Measurements from ENCODE around the gene BSN. TPM values are rescaled to one million over a fixed set of nuclear protein-coding genes. Genes with fewer than 3 reads are reported as not detected.

The BSN gene
- total and polyA plus RNA-seq, 2 donors = 0.39 to 0.48 TPM

DNA sequence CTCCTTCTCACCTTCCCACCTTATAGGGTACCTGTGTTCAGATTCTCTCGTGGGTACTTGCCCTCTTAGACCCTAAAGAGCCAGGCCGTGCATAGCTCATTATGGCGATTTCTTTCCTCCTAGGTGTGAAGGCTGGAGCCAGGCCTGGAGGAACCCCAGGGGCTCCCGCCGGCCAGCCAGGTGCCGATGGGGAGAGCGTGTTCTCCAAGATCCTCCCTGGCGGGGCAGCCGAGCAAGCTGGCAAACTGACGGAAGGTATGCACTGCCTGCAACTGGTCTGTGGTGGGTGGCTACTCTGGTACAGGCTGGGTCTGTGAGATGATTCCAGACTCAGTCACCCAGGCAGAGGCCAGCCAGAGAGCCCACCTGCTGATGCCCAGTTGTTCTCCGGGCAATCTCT is 110.0 kb downstream of the BSN start:
- 83% methylated on average over 11 of the region's 11 CpGs for WGBS
- no peaks in the 10 kb centered on the region for H3K4me1 ChIP-seq (ENCODE audit: insufficient read depth)
- no peak overlapping the region for H3K4me3 ChIP-seq (ENCODE audit: low read depth, low read length)
- no peak overlapping the region for H3K27ac ChIP-seq (ENCODE audit: low read depth)
- no peaks in the 10 kb centered on the region for H3K36me3 ChIP-seq (ENCODE audit: insufficient read depth)
- DNase-seq (ENCODE audit: extremely low spot score) = no peak

DNA sequence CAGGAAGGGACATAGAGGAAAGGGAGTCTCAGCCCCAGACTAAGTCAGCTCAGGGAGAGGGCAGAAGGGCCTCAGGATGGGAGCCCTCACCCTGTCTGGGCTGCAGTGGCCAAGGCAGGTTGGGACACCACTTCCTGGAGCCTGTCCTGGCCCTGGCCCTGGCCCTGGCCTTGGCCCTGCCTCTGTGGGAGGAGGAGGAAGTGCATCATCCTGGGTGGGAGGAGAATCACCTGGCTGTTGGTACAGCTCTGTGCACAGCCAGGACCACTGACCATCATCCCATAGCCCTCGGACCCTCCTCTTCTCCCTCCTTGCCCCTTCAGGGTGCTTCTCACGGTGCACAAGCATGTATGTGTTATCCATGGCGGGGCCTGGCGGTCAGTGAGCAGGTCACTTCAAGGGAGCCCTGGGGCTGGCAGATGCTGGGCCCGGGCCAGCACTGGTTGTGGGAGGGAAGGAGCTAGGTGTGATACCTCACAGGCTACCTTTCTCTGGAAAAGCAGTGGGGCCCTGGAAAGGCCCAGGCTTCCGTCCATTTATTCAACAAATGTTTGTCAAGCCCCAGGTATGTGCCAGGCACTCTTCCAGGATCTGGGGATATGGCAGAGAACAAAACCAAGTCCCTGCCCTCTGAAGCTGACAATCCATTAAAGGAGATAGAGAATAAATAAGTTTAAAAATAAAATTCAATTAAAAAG is 111.7 kb downstream of the BSN start:
- Histone ChIP-seq H3K4me3 (ENCODE audit: low read depth, low read length) (no peak overlapping the region), H3K27ac (ENCODE audit: low read depth) (no peak overlapping the region), H3K4me1 (ENCODE audit: insufficient read depth) (no peaks in the 10 kb centered on the region), H3K36me3 (ENCODE audit: insufficient read depth) (no peaks in the 10 kb centered on the region)
- no peak for DNase-seq (ENCODE audit: extremely low spot score)
- WGBS = 81% methylated on average over 6 of the region's 6 CpGs

DNA sequence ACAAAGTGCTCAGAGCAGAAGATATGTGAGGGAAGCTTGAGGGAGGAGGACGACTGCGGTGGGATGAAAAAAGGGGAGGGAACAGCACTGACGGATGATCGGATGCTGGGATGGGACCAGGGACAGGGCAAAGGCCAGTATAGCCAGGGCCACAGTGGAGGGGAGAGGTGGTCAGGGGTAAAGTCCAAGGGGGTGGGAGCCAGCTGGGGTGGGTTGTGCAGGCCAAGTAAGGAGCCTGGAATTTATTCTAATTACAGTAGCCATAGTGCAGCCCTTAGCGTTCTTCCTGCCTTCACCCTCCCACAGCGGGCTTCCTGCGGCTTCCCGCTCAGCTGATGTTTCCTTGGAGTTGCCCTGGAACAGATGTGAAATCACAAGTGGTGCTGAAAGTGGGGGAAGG is 112.3 kb downstream of the BSN start:
- WGBS = 24% methylated on average over 8 of the region's 8 CpGs
- H3K4me3 ChIP-seq (ENCODE audit: low read depth, low read length) = no peak overlapping the region
- no peaks in the 10 kb centered on the region for H3K4me1 ChIP-seq (ENCODE audit: insufficient read depth)
- no peaks in the 10 kb centered on the region for H3K36me3 ChIP-seq (ENCODE audit: insufficient read depth)
- no peak overlapping the region for H3K27ac ChIP-seq (ENCODE audit: low read depth)
- no peak for DNase-seq (ENCODE audit: extremely low spot score)

DNA sequence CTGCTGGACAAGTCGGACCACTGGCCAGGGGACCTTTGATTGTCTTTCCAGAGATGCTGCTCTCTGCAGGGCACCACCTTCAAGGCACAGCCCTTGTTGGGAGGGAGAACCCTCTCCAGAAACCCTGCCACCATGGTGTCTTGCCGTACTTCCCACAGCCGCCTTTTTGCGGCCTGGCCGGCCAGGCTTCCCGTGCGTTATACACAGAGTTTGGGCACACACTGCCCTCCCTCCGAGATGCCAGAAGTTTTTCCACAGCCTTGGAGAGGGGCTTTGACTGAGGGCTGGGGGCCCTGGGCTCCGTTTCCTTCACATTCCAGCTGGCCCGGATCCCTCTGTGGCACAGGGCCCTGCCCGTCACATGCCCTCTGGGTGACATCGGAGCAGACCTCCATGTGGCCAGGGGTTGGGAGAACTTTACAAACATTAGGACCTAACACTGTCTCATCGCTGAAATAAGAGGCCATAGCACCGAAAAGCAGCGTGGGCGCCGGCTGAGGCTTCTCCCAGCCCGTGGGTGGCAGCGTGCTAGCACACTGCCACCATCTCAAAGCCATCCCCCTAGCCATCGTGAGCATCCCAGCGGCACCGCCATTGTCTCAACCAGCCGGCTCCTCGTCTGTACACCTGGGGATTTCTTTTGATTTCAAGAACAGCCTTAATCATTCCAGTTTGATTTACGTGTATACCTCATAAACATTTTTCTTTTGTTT is 113.6 kb downstream of the BSN start:
- no peak overlapping the region for H3K4me3 ChIP-seq (ENCODE audit: low read depth, low read length)
- DNase-seq (ENCODE audit: extremely low spot score) = no peak
- no peak overlapping the region for H3K27ac ChIP-seq (ENCODE audit: low read depth)
- no peaks in the 10 kb centered on the region for H3K36me3 ChIP-seq (ENCODE audit: insufficient read depth)
- 74% methylated on average over 25 of the region's 25 CpGs for WGBS
- no peaks in the 10 kb centered on the region for H3K4me1 ChIP-seq (ENCODE audit: insufficient read depth)

GRCh38 chr3:49668414-49668797 is 114.1 kb downstream of the BSN start:
- no peaks in the 10 kb centered on the region for H3K36me3 ChIP-seq (ENCODE audit: insufficient read depth)
- 29% methylated on average over 5 of the region's 5 CpGs for WGBS
- no peak for DNase-seq (ENCODE audit: extremely low spot score)
- H3K4me3 ChIP-seq (ENCODE audit: low read depth, low read length) = no peak overlapping the region
- no peak overlapping the region for H3K27ac ChIP-seq (ENCODE audit: low read depth)
- no peaks in the 10 kb centered on the region for H3K4me1 ChIP-seq (ENCODE audit: insufficient read depth)

GRCh38 chr3:49668861-49669260 is 114.6 kb downstream of the BSN start:
- Histone ChIP-seq H3K4me1 (ENCODE audit: insufficient read depth) (no peaks in the 10 kb centered on the region), H3K36me3 (ENCODE audit: insufficient read depth) (no peaks in the 10 kb centered on the region), H3K27ac (ENCODE audit: low read depth) (no peak overlapping the region), H3K4me3 (ENCODE audit: low read depth, low read length) (no peak overlapping the region)
- no peak for DNase-seq (ENCODE audit: extremely low spot score)
- 67% methylated on average over 5 of the region's 5 CpGs for WGBS

DNA sequence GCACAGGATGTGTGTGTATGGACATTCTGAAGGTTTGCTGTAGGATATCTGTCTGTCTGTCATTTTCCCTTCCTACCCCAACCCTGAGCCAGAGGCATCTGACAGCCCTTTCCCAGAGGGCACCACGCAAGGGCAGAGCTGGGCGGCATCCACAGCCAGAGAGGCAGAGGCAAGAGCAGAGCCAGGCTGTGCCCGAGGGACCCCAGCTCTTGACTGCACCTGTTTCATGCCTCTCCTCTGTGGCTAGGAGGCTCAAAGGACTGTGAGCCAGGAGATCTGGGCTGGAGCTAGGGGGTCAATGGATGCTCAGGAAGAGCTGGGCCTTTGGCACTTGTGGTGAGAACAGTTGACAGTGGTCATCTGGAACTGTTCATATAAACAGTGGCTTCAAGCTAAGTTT is 115.1 kb downstream of the BSN start:
- Histone ChIP-seq H3K4me1 (ENCODE audit: insufficient read depth) (no peaks in the 10 kb centered on the region), H3K27ac (ENCODE audit: low read depth) (no peak overlapping the region), H3K4me3 (ENCODE audit: low read depth, low read length) (no peak overlapping the region), H3K36me3 (ENCODE audit: insufficient read depth) (no peaks in the 10 kb centered on the region)
- WGBS = 81% methylated on average over 3 of the region's 3 CpGs
- no peak for DNase-seq (ENCODE audit: extremely low spot score)

GRCh38 chr3:49670940-49671290 is 116.6 kb downstream of the BSN start:
- 70% methylated on average over 6 of the region's 6 CpGs for WGBS

GRCh38 chr3:49671291-49672288 is 117.3 kb downstream of the BSN start:
- Histone ChIP-seq H3K27ac (ENCODE audit: low read depth) (no peak overlapping the region), H3K4me1 (ENCODE audit: insufficient read depth) (no peaks in the 10 kb centered on the region), H3K36me3 (ENCODE audit: insufficient read depth) (no peaks in the 10 kb centered on the region), H3K4me3 (ENCODE audit: low read depth, low read length) (no peak overlapping the region)
- WGBS = 41% methylated on average over 11 of the region's 11 CpGs
- DNase-seq (ENCODE audit: extremely low spot score) = no peak

More at GRCh38 chr3:49670940-49671290, 116.6 kb downstream of the BSN start:
- Histone ChIP-seq H3K36me3 (ENCODE audit: insufficient read depth) (no peaks in the 10 kb centered on the region), H3K4me3 (ENCODE audit: low read depth, low read length) (no peak overlapping the region), H3K4me1 (ENCODE audit: insufficient read depth) (no peaks in the 10 kb centered on the region), H3K27ac (ENCODE audit: low read depth) (no peak overlapping the region)
- no peak for DNase-seq (ENCODE audit: extremely low spot score)

DNA sequence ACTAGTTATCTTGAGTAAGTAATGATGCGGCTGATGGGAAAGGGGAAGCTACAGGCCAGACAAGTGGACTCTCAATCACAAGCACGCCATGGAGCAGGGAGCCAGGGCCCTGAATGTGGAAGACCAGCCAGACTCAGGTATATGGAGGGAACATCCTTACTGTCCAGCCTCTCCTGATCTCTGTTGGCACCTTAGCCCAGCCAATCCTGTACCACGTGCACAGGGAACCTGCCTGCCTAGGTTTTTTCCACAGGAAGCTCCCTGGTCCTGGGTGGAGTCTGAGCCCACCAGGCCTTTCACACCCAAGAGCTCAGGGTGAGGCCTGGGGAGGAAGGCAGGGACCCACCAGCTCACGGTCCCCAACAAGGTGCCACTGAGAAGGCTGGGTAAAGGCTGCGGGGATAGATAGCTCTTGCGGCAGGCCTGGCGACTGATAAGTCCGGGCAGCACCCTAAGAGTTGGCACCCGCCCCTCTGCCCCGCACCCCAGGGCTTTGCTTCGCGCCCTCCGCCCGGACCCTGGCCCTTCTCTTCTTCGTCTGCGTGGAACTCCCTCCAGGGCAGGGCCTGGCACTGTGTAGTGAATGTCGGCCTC is 118.9 kb downstream of the BSN start:
- 22% methylated on average over 17 of the region's 17 CpGs for WGBS
- H3K4me3 ChIP-seq (ENCODE audit: low read depth, low read length) = peak overlapping the region; percentile 84
- H3K36me3 ChIP-seq (ENCODE audit: insufficient read depth) = no peaks in the 10 kb centered on the region
- H3K4me1 ChIP-seq (ENCODE audit: insufficient read depth) = no peaks in the 10 kb centered on the region
- H3K27ac ChIP-seq (ENCODE audit: low read depth) = peak overlapping the region; percentile 49
- no peak for DNase-seq (ENCODE audit: extremely low spot score)

GRCh38 chr3:49673715-49674496 is 119.6 kb downstream of the BSN start, which contains the start of gene APEH:
TSS of gene APEH (plus strand) at chr3:49674351. CDS start at chr3:49674402, 51 bp downstream.
- H3K4me3 ChIP-seq (ENCODE audit: low read depth, low read length) = peak within 1 kb of the TSS; percentile 84
- peaks cover 2% of the 10 kb centered on the region for H3K36me3 ChIP-seq (ENCODE audit: insufficient read depth)
- DNase-seq (ENCODE audit: extremely low spot score) = peak; percentile 88
- WGBS = under 1% methylated on average over 71 of the region's 71 CpGs
- no peaks in the 10 kb centered on the region for H3K4me1 ChIP-seq (ENCODE audit: insufficient read depth)
- H3K27ac ChIP-seq (ENCODE audit: low read depth) = peak within 1 kb of the TSS; percentile 94

DNA sequence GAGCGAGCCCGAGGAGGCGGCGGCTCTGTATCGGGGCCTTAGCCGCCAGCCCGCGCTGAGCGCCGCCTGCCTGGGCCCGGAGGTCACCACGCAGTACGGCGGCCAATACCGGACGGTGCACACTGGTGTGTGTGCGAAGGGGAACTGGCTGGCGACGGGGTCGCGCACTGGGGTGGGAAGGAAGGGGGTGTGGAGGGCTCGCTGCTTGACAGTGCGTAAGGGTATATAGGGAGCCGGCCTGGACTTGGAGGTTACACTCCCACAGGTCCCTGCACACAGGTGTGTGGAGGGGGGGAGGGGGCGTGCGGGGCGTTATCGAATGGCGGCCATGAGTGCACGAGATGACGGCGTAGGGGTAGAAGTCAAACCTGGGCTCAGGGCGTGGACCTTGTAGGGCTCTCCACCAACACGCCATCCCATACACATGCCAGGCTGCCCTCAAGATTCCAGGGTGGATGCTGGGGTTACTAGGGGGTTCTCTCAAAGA is 120.3 kb downstream of the BSN start:
- DNase-seq (ENCODE audit: extremely low spot score) = no peak
- peak overlapping the region; percentile 84 for H3K4me3 ChIP-seq (ENCODE audit: low read depth, low read length)
- peaks cover 2% of the 10 kb centered on the region for H3K36me3 ChIP-seq (ENCODE audit: insufficient read depth)
- 7% methylated on average over 34 of the region's 34 CpGs for WGBS
- no peaks in the 10 kb centered on the region for H3K4me1 ChIP-seq (ENCODE audit: insufficient read depth)
- H3K27ac ChIP-seq (ENCODE audit: low read depth) = no peak overlapping the region

Data from urinary bladder (tissue), 4 donors.